Esophagus muscularis mucosa (tissue), 3 donors: ENCODE results near the gene SCAF11.

Experiments
- CTCF ChIP-seq, 3 experiments: fragments of 200-600 bp in 2 of 3; fragments of 450-650 bp in 1 of 3; sonication (generic) in 2 of 3; IDR thresholded peaks; one replicate each; pipeline ENCODE4 v1.5.1; 2017 to 2019; ENCODE audit warnings: antibody characterized with exemption in 3 of 3, mild to moderate bottlenecking in 2 of 3, moderate library complexity in 1 of 3
- POLR2A ChIP-seq: fragments of 450-650 bp; IDR thresholded peaks from one replicate; pipeline ENCODE4 v1.6.1; 2017; ENCODE audit warnings: antibody characterized with exemption, moderate library complexity, mild to moderate bottlenecking, low read depth

GRCh38 chr12:45887544-45887943 is 102.8 kb downstream of the SCAF11 start:
- no peak for TF ChIP-seq CTCF (IDR thresholded peaks at IDR 0.05)
- no peak for TF ChIP-seq POLR2A
